Breast epithelium (tissue), 4 donors: ENCODE data around the gene SLC30A1. TPM values are rescaled to one million over a fixed set of nuclear protein-coding genes. Genes with fewer than 3 reads are reported as not detected.

ENCODE experiments used
- DNase-seq, 2 donors: peaks; one replicate each; pipeline ENCODE4 v3.0.0-alpha.2; 2019; ENCODE audit warnings: low spot score in 2 of 2
- H3K27ac ChIP-seq, 2 donors: fragments of 200-600 bp; sonication (generic) in 1 of 2; one replicate each; pipeline ENCODE4 v1.5.1; 2016 to 2019; ENCODE audit warnings: mild to moderate bottlenecking in 1 of 2
- H3K27me3 ChIP-seq, 2 donors: fragments of 200-600 bp; sonication (generic) in 1 of 2; one replicate each; pipeline versions ENCODE4 v1.5.1 to v1.6.0; 2017 to 2019; ENCODE audit warnings: control low read depth in 1 of 2, mild to moderate bottlenecking in 1 of 2
- H3K36me3 ChIP-seq: fragments of 200-600 bp; one replicate; pipeline ENCODE4 v1.5.1; 2019
- H3K4me1 ChIP-seq, 2 donors: fragments of 200-600 bp; sonication (generic); one replicate each; pipeline ENCODE4 v1.5.1; 2016 to 2019; ENCODE audit warnings: control low read depth in 1 of 2
- H3K4me3 ChIP-seq, 3 donors: fragments of 200-600 bp; sonication (generic); 1 replicate in 2 of 3; 2 replicates in 1 of 3; pipeline ENCODE4 v1.5.1; 2016 to 2019; ENCODE audit warnings: mild to moderate bottlenecking in 3 of 3, moderate library complexity in 2 of 3
- H3K9me3 ChIP-seq, 2 donors: fragments of 200-600 bp; sonication (generic) in 1 of 2; one replicate each; pipeline ENCODE4 v1.5.1; 2016 to 2019; ENCODE audit warnings: control low read depth in 1 of 2
- POLR2A ChIP-seq: fragments of 450-650 bp; IDR thresholded peaks from one replicate; pipeline ENCODE4 v1.6.1; 2016; ENCODE audit warnings: antibody characterized with exemption, mild to moderate bottlenecking, moderate library complexity
- POLR2AphosphoS5 ChIP-seq, 3 donors: sonication (generic); formaldehyde crosslinking; IDR thresholded peaks; one replicate each; pipeline ENCODE4 v1.6.1; 2017; ENCODE audit warnings: antibody characterized with exemption in 3 of 3
- intact Hi-C: fragments of 100-400 bp; cut with DNase I; formaldehyde crosslinking; loops from one replicate; pipeline ENCODE4 v1.15.1; 2023; ENCODE audit warnings: low total_unique reads
- total RNA-seq, 3 donors: library from RNA; depleted of rRNA; stranded (reverse); fragments of >200 nt; gene quantifications; one replicate each; pipeline ENCODE4 v1.1.0, GENCODE V29; 2016
- TF ChIP-seq, protein P1 (sequence below), 3 donors: fragments of 450-650 bp; IDR thresholded peaks; one replicate each; pipeline ENCODE4 v1.5.1; 2016 to 2017; ENCODE audit warnings: antibody characterized with exemption in 3 of 3, mild to moderate bottlenecking in 3 of 3, moderate library complexity in 3 of 3

The SLC30A1 gene
- total RNA-seq, 3 donors from 2014 or later: 16.1 to 21.2 (median 16.3) TPM

DNA sequence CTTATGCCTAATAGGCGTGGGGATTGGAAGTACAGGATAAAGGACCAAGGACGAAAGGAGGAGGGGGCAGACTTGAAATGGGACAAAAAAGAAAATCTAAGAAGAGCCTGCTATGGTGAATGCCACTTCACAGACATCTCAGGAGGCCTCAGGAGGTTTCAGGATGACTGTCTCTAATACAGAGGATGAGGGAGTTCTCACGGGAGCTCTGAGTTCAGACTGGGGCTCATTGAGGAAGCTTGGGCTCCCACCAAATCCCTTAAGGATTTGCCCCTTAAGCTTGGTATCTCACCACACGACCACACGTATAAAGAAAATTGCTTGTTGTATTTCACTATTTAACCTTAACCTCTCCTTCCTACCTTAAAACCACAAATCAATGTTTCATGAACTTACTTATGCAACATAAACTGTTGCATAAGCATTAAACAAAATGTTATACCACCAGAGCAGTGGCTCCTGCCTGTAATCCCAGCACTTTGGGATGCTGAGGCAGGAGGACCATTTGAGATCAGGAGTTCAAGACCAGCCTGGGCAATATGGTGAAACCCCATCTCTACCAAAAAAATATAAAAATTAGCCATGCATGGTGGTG is 12.4 kb downstream of the SLC30A1 start:
- Histone ChIP-seq H3K36me3 (no peaks in the 10 kb centered on the region), H3K27me3 (no peaks in the 10 kb centered on the region), H3K4me3 (no peak overlapping the region), H3K4me1 (no peaks in the 10 kb centered on the region), H3K27ac (no peak overlapping the region), H3K9me3 (no peaks in the 10 kb centered on the region)
- TF ChIP-seq POLR2A (no peak), POLR2AphosphoS5 (IDR thresholded peaks at IDR 0.05) (no peak)
- TF ChIP-seq, protein P1, sequence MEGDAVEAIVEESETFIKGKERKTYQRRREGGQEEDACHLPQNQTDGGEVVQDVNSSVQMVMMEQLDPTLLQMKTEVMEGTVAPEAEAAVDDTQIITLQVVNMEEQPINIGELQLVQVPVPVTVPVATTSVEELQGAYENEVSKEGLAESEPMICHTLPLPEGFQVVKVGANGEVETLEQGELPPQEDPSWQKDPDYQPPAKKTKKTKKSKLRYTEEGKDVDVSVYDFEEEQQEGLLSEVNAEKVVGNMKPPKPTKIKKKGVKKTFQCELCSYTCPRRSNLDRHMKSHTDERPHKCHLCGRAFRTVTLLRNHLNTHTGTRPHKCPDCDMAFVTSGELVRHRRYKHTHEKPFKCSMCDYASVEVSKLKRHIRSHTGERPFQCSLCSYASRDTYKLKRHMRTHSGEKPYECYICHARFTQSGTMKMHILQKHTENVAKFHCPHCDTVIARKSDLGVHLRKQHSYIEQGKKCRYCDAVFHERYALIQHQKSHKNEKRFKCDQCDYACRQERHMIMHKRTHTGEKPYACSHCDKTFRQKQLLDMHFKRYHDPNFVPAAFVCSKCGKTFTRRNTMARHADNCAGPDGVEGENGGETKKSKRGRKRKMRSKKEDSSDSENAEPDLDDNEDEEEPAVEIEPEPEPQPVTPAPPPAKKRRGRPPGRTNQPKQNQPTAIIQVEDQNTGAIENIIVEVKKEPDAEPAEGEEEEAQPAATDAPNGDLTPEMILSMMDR (IDR thresholded peaks at IDR 0.05): no peak
- intact Hi-C loops: no loop called here
- DNase-seq: no peak

DNA sequence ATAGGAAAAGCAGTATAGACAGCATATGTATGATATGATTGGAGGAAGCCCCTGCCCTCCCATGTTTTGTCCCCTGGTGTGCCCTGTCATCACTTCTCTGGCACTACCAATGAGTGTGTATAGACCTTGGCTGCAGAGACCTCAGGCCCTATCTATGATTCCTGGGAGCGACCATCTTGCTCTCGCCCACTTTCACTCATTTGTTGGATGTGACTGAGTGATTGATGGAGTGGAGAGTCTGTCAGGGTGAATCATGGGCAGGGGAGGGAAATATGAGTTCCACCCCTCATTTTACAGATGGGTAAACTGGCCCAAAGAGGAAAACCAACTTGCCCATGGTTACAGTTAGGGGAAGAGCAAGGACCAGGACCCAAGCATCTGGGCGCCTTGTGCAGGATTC is 14.9 kb downstream of the SLC30A1 start:
- Histone ChIP-seq H3K9me3 (no peaks in the 10 kb centered on the region), H3K27me3 (no peaks in the 10 kb centered on the region), H3K4me3 (no peak overlapping the region), H3K4me1 (no peaks in the 10 kb centered on the region), H3K36me3 (no peaks in the 10 kb centered on the region), H3K27ac (no peak overlapping the region)
- no peak for DNase-seq
- TF ChIP-seq POLR2A (no peak), POLR2AphosphoS5 (IDR thresholded peaks at IDR 0.05) (no peak)
- TF ChIP-seq, protein P1 (IDR thresholded peaks at IDR 0.05): no peak
- intact Hi-C loops: no loop called here

DNA sequence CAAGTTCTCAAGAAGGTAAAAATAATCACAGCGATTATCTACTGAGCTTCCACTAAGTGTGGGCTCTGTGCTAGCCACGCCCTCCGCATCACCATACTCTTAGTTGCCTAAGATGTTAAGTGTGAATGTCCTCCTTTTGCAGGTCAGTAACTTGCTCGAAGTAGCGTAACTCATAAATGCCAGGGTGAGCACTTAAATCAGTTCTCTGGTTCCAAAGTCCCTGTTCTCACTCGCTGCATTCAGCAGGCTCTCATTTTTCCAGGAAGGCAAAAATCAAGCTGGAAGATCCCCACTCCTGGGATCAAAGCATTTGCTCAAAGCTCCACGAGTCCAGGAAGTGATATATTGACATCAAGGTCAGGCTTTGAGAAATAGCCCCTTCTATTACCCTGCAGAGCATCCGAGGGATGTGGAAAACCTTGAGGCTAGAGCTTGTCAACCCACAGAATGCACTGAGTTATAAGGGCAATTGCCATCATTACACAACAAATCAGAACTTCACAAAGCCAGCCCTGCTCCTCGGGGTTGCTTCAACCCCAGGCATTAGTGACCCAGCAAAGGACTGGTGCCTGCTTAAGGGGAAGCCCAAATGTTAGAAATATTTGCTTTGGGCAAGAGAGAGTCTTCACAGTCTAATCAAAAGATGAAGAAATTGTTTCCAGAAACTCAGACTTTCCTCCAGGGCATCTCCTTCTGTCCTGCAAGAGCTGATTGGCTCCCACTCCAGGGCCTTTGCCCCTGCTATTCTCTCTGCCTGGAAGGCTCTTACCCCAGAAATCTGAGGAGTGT is 19.5 kb downstream of the SLC30A1 start:
- DNase-seq: no peak
- TF ChIP-seq POLR2AphosphoS5 (IDR thresholded peaks at IDR 0.05): no peak
- TF ChIP-seq, protein P1 (IDR thresholded peaks at IDR 0.05): no peak
- no peak for TF ChIP-seq POLR2A
- Histone ChIP-seq H3K27ac (no peak overlapping the region), H3K4me3 (no peak overlapping the region), H3K36me3 (no peaks in the 10 kb centered on the region), H3K27me3 (no peaks in the 10 kb centered on the region), H3K9me3 (no peaks in the 10 kb centered on the region), H3K4me1 (no peaks in the 10 kb centered on the region)
- intact Hi-C loops: no loop called here

GRCh38 chr1:211557894-211558625 is 20.9 kb downstream of the SLC30A1 start:
- H3K27ac ChIP-seq: no peak overlapping the region
- H3K4me3 ChIP-seq: no peak overlapping the region
- H3K9me3 ChIP-seq: no peaks in the 10 kb centered on the region
- no peak for DNase-seq
- TF ChIP-seq, protein P1 (IDR thresholded peaks at IDR 0.05): no peak
- TF ChIP-seq POLR2AphosphoS5 (IDR thresholded peaks at IDR 0.05) (no peak), POLR2A (no peak)
- H3K4me1 ChIP-seq: no peaks in the 10 kb centered on the region
- intact Hi-C loops: no loop called here
- H3K36me3 ChIP-seq: no peaks in the 10 kb centered on the region
- H3K27me3 ChIP-seq: no peaks in the 10 kb centered on the region

GRCh38 chr1:211553549-211553948 is 25.4 kb downstream of the SLC30A1 start:
- no peaks in the 10 kb centered on the region for H3K27me3 ChIP-seq
- no peaks in the 10 kb centered on the region for H3K4me1 ChIP-seq
- intact Hi-C loops: no loop called here
- no peaks in the 10 kb centered on the region for H3K36me3 ChIP-seq
- no peak overlapping the region for H3K4me3 ChIP-seq
- no peaks in the 10 kb centered on the region for H3K9me3 ChIP-seq
- DNase-seq: no peak
- TF ChIP-seq POLR2AphosphoS5 (IDR thresholded peaks at IDR 0.05) (no peak), POLR2A (no peak)
- TF ChIP-seq, protein P1 (IDR thresholded peaks at IDR 0.05): no peak
- no peak overlapping the region for H3K27ac ChIP-seq
